H9 (cell line): ENCODE data around the gene BBX. TPM values are rescaled to one million over a fixed set of nuclear protein-coding genes. Genes with fewer than 3 reads are reported as not detected.

Source experiments
- DNase-seq: peaks from one replicate; pipeline ENCODE4 v3.0.0-alpha.2; 2017
- H2AFZ ChIP-seq: one replicate; pipeline ENCODE4 v1.6.1; 2013; ENCODE audit warnings: mild to moderate bottlenecking, low read length, control low read depth, moderate library complexity
- H2AK5ac ChIP-seq: 2 replicates; pipeline ENCODE4 v1.6.1; 2013; ENCODE audit warnings: low read length, control low read depth, mixed read lengths; ENCODE audit not compliant: insufficient read length
- H2BK120ac ChIP-seq: one replicate; pipeline ENCODE4 v1.6.1; 2013; ENCODE audit warnings: low read depth, mild to moderate bottlenecking, low read length, control low read depth, inconsistent platforms; ENCODE audit not compliant: poor library complexity, severe bottlenecking
- H2BK12ac ChIP-seq: 2 replicates; pipeline ENCODE4 v1.6.1; 2013; ENCODE audit warnings: low read length, control low read depth, mixed read lengths, low read depth; ENCODE audit not compliant: insufficient read length
- H2BK15ac ChIP-seq: 2 replicates; pipeline ENCODE4 v1.6.1; 2013; ENCODE audit warnings: low read depth, low read length, control low read depth
- H2BK20ac ChIP-seq: one replicate; pipeline ENCODE4 v1.6.1; 2013; ENCODE audit warnings: low read depth, mild to moderate bottlenecking, low read length, control low read depth, inconsistent platforms; ENCODE audit not compliant: poor library complexity, severe bottlenecking
- H2BK5ac ChIP-seq: 2 replicates; pipeline ENCODE4 v1.6.1; 2013; ENCODE audit warnings: low read length, control low read depth, mixed read lengths; ENCODE audit not compliant: insufficient read length
- H3K14ac ChIP-seq: 2 replicates; pipeline ENCODE4 v1.6.1; 2013; ENCODE audit warnings: low read length, control low read depth; ENCODE audit not compliant: insufficient read depth
- H3K18ac ChIP-seq: 2 replicates; pipeline ENCODE4 v1.6.1; 2013; ENCODE audit warnings: low read depth, mild to moderate bottlenecking, mixed read lengths, low read length, control low read depth; ENCODE audit not compliant: insufficient read length
- H3K23ac ChIP-seq: 2 replicates; pipeline ENCODE4 v1.6.1; 2013; ENCODE audit warnings: low read length, control low read depth, mixed read lengths, low read depth; ENCODE audit not compliant: insufficient read length
- H3K23me2 ChIP-seq: 2 replicates; pipeline ENCODE4 v1.6.1; 2013; ENCODE audit warnings: low read depth, mild to moderate bottlenecking, mixed read lengths, low read length, control low read depth; ENCODE audit not compliant: insufficient read length, poor library complexity, severe bottlenecking
- H3K27ac ChIP-seq: 2 replicates; pipeline ENCODE4 v1.5.1; 2013; ENCODE audit warnings: low read length, control low read depth, mixed read lengths, low read depth; ENCODE audit not compliant: insufficient read length
- H3K27me3 ChIP-seq: 2 replicates; pipeline ENCODE4 v1.6.1; 2013; ENCODE audit warnings: low read length, control low read depth, inconsistent platforms; ENCODE audit not compliant: insufficient read depth
- H3K4ac ChIP-seq: 2 replicates; pipeline ENCODE4 v1.6.1; 2013; ENCODE audit warnings: low read depth, mild to moderate bottlenecking, control low read depth, inconsistent platforms, low read length, moderate library complexity
- H3K4me1 ChIP-seq: 2 replicates; pipeline ENCODE4 v1.6.1; 2013; ENCODE audit warnings: low read length, control low read depth, inconsistent platforms; ENCODE audit not compliant: insufficient read depth
- H3K4me2 ChIP-seq: 2 replicates; pipeline ENCODE4 v1.6.1; 2013; ENCODE audit warnings: low read length, control low read depth, mixed read lengths; ENCODE audit not compliant: insufficient read length, insufficient read depth
- H3K56ac ChIP-seq: 2 replicates; pipeline ENCODE4 v1.6.1; 2013; ENCODE audit warnings: low read depth, mild to moderate bottlenecking, mixed read lengths, low read length, control low read depth; ENCODE audit not compliant: insufficient read length
- H3K79me1 ChIP-seq: 2 replicates; pipeline ENCODE4 v1.6.1; 2013; ENCODE audit warnings: low read depth, mild to moderate bottlenecking, moderate library complexity, low read length, control low read depth, inconsistent platforms; ENCODE audit not compliant: insufficient read depth, poor library complexity, severe bottlenecking
- H3K79me2 ChIP-seq: 2 replicates; pipeline ENCODE4 v1.6.1; 2013; ENCODE audit warnings: low read length, control low read depth, inconsistent platforms; ENCODE audit not compliant: insufficient read depth
- H3K9ac ChIP-seq: 2 replicates; pipeline ENCODE4 v1.6.1; 2013; ENCODE audit warnings: low read length, control low read depth, mixed read lengths; ENCODE audit not compliant: insufficient read length; ENCODE audit errors: extremely low read depth
- H3K9me3 ChIP-seq: one replicate; pipeline ENCODE4 v1.6.1; 2013; ENCODE audit warnings: low read depth, low read length, inconsistent platforms; ENCODE audit not compliant: control insufficient read depth
- H3T11ph ChIP-seq: one replicate; pipeline ENCODE4 v1.6.1; 2013; ENCODE audit warnings: mild to moderate bottlenecking, low read length, control low read depth, inconsistent platforms
- H4K20me1 ChIP-seq: one replicate; pipeline ENCODE4 v1.6.1; 2013; ENCODE audit not compliant: control insufficient read depth, insufficient read length, insufficient read depth
- H4K5ac ChIP-seq: 2 replicates; pipeline ENCODE4 v1.6.1; 2013; ENCODE audit warnings: low read depth, mild to moderate bottlenecking, mixed read lengths, low read length, control low read depth; ENCODE audit not compliant: insufficient read length
- H4K8ac ChIP-seq: replicated peaks from 2 replicates; pipeline ENCODE4 v1.6.1; 2013; ENCODE audit warnings: low read length, control low read depth, mixed read lengths, low read depth; ENCODE audit not compliant: insufficient read length
- H4K91ac ChIP-seq: 2 replicates; pipeline ENCODE4 v1.6.1; 2013; ENCODE audit warnings: low read depth, mild to moderate bottlenecking, moderate library complexity, mixed read lengths, low read length, control low read depth; ENCODE audit not compliant: insufficient read length
- H3K27ac Mint-ChIP-seq, 3 experiments: 2 replicates in 2 of 3; 3 replicates in 1 of 3; pipeline ENCODE4 v1.8.0; 2020 to 2021; ENCODE audit warnings: mixed read lengths in 3 of 3, mild to moderate bottlenecking in 1 of 3, moderate library complexity in 1 of 3
- H3K27me3 Mint-ChIP-seq: 2 replicates; pipeline ENCODE4 v1.8.0; 2021; ENCODE audit warnings: low read depth, mild to moderate bottlenecking, moderate library complexity, mixed read lengths
- H3K36me3 Mint-ChIP-seq, 3 experiments: 2 replicates in 2 of 3; 3 replicates in 1 of 3; pipeline ENCODE4 v1.8.0; 2020 to 2021; ENCODE audit warnings: low read depth in 3 of 3, mixed read lengths in 3 of 3; ENCODE audit not compliant: insufficient read depth in 1 of 3
- H3K4me1 Mint-ChIP-seq, 2 experiments: 2 replicates each; pipeline ENCODE4 v1.8.0; 2020; ENCODE audit warnings: mixed read lengths in 2 of 2
- H3K4me3 Mint-ChIP-seq, 2 experiments: 2 replicates in 1 of 2; 3 replicates in 1 of 2; pipeline ENCODE4 v1.8.0; 2020 to 2021; ENCODE audit warnings: mild to moderate bottlenecking in 2 of 2, mixed read lengths in 2 of 2, moderate library complexity in 1 of 2
- H3K9me3 Mint-ChIP-seq, 2 experiments: 2 replicates in 1 of 2; 3 replicates in 1 of 2; pipeline ENCODE4 v1.8.0; 2020; ENCODE audit warnings: mild to moderate bottlenecking in 2 of 2, mixed read lengths in 2 of 2, moderate library complexity in 1 of 2
- WGBS: extraction: QIAGEN DNeasy Blood & Tissue Kit; methylation state at CpG from one replicate; pipeline ENCODE4 v1.1.7; 2013; ENCODE audit warnings: missing lambda C conversion rate, low lambda C conversion rate, mixed read lengths; ENCODE audit not compliant: insufficient read length; ENCODE audit errors: extremely low coverage; 5-methylcytosine and 5-hydroxymethylcytosine counted together
- total RNA-seq: library from RNA; stranded (reverse); gene quantifications from 2 replicates; pipeline ENCODE4 v1.2.1, GENCODE V29; 2021
- TF ChIP-seq, protein P1 (sequence below): fragments of 200-600 bp; sonication (generic); conservative IDR thresholded peaks from 3 replicates; pipeline ENCODE4 v1.8.0; 2021; ENCODE audit warnings: antibody characterized with exemption, mild to moderate bottlenecking

Gene BBX
- total RNA-seq, 1 experiment from 2014 or later, result 34.8 TPM

DNA sequence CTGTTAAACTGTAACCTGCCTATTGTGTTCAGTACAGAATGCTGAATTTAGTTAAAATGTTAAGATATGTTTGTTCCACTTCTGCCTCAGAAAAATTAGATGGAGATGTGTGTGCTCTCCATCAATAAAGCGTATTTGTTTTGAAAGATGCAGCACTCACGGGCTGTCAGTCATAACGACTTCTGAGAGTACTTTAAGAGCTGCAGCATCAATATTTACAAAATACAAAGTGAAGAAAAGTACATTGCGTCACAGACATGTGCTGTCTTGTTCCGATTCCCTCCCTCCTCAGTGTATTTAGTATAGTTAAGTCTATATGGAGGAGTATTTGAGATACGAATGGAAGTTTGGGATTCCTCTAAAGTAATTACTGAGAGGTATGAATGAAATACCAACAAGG is 166.6 kb downstream of the BBX start:
- no CpG with 5 or more reads among the region's 6 CpGs for WGBS
- Histone ChIP-seq H3K4me1 (no peaks in the 10 kb centered on the region), H3K27me3 (no peaks in the 10 kb centered on the region), H2BK120ac (no peak overlapping the region), H3K18ac (no peak overlapping the region), H2BK15ac (no peak overlapping the region), H2BK5ac (no peak overlapping the region), H2AK5ac (no peak overlapping the region), H3K4ac (no peak overlapping the region), H3K23ac (no peak overlapping the region), H3K14ac (no peak overlapping the region), H4K5ac (no peak overlapping the region), H4K8ac (no peak overlapping the region), H3K56ac (no peak overlapping the region), H3K79me1 (no peaks in the 10 kb centered on the region), H2BK20ac (no peak overlapping the region), H3K27ac (no peak overlapping the region), H3K9ac (no peak overlapping the region), H3K9me3 (no peaks in the 10 kb centered on the region), H4K20me1 (no peaks in the 10 kb centered on the region), H3T11ph (no peak overlapping the region), H3K79me2 (no peaks in the 10 kb centered on the region), H4K91ac (no peak overlapping the region), H2BK12ac (no peak overlapping the region), H3K4me2 (no peak overlapping the region), H2AFZ (no peak overlapping the region), H3K23me2 (no peaks in the 10 kb centered on the region)
- no peaks in the 10 kb centered on the region for H3K27me3 Mint-ChIP-seq
- H3K4me3 Mint-ChIP-seq, result no peak overlapping the region
- H3K4me1 Mint-ChIP-seq, result peaks cover 9 to 15% of the 10 kb centered on the region in 2 experiments
- no peak for DNase-seq
- H3K9me3 Mint-ChIP-seq, result no peaks in the 10 kb centered on the region; a peak in 1 of 5 replicates
- TF ChIP-seq, protein P1, sequence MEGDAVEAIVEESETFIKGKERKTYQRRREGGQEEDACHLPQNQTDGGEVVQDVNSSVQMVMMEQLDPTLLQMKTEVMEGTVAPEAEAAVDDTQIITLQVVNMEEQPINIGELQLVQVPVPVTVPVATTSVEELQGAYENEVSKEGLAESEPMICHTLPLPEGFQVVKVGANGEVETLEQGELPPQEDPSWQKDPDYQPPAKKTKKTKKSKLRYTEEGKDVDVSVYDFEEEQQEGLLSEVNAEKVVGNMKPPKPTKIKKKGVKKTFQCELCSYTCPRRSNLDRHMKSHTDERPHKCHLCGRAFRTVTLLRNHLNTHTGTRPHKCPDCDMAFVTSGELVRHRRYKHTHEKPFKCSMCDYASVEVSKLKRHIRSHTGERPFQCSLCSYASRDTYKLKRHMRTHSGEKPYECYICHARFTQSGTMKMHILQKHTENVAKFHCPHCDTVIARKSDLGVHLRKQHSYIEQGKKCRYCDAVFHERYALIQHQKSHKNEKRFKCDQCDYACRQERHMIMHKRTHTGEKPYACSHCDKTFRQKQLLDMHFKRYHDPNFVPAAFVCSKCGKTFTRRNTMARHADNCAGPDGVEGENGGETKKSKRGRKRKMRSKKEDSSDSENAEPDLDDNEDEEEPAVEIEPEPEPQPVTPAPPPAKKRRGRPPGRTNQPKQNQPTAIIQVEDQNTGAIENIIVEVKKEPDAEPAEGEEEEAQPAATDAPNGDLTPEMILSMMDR, result no peak
- H3K27ac Mint-ChIP-seq, result no peak overlapping the region
- 0 out of 7 replicates have a peak, but pooled peaks cover 0 to 2% (median 0%) of the 10 kb centered on the region in 3 experiments for H3K36me3 Mint-ChIP-seq
